HepG2 (cell line): ENCODE data around the gene ZSCAN21. TPM values are rescaled to one million over a fixed set of nuclear protein-coding genes. Genes with fewer than 3 reads are reported as not detected.

Experiments used
- RAD51 ChIP-seq: fragments of 450-650 bp; IDR thresholded peaks from 2 replicates; pipeline ENCODE4 v1.6.1; 2016; ENCODE audit warnings: borderline replicate concordance
- SPEN ChIP-seq: sonication (generic); formaldehyde crosslinking; IDR thresholded peaks from 2 replicates; pipeline ENCODE4 v1.5.1; 2020; ENCODE audit warnings: low read depth, mild to moderate bottlenecking, missing genetic modification reagents
- XRCC5 ChIP-seq: fragments of 200-400 bp; formaldehyde crosslinking; optimal IDR thresholded peaks from 2 replicates; pipeline ENCODE3; 2017; ENCODE audit warnings: mild to moderate bottlenecking, low read length
- ZNF143 ChIP-seq: sonication (generic); formaldehyde crosslinking; IDR thresholded peaks from 2 replicates; pipeline ENCODE4 v1.4.0; 2020; ENCODE audit warnings: missing genetic modification reagents
- ZNF543 ChIP-seq: sonication (generic); formaldehyde crosslinking; IDR thresholded peaks from 2 replicates; pipeline ENCODE4 v1.4.0; 2020; ENCODE audit warnings: mild to moderate bottlenecking, missing genetic modification reagents
- ZNF557 ChIP-seq: sonication (generic); formaldehyde crosslinking; IDR thresholded peaks from 2 replicates; pipeline ENCODE4 v1.4.0; 2020; ENCODE audit warnings: missing genetic modification reagents
- polyA plus RNA-seq, 8 experiments: library from polyadenylated mRNA; depleted of rRNA in 3 of 8; stranded (reverse) in 7 of 8; unstranded in 1 of 8; fragments of >200 nt; fragmentation: Illumina TruSeq in 4 of 8; extraction: Trizol in 4 of 8; gene quantifications; 2 replicates each; pipeline versions ENCODE4 v1.2.1 to v1.2.3, GENCODE V29; 2011 to 2016; ENCODE audit warnings: low read depth in 4 of 8, missing spikeins in 1 of 8, mixed read lengths in 1 of 8; ENCODE audit not compliant: insufficient read depth in 1 of 8
- total RNA-seq, 5 experiments: library from RNA; depleted of rRNA; stranded (reverse); fragments of >200 nt; fragmentation: Illumina TruSeq; extraction: Trizol; gene quantifications; 2 replicates each; pipeline ENCODE4 v1.2.3, GENCODE V29; 2016; ENCODE audit warnings: low read depth in 1 of 5
- TF ChIP-seq, protein P1 (sequence below): sonication (generic); formaldehyde crosslinking; IDR thresholded peaks from 2 replicates; pipeline ENCODE4 v1.5.0; 2020; ENCODE audit warnings: mild to moderate bottlenecking, missing genetic modification reagents, moderate library complexity
- TF ChIP-seq, protein P2 (sequence below): sonication (generic); formaldehyde crosslinking; IDR thresholded peaks from 2 replicates; pipeline ENCODE4 v1.5.0; 2020; ENCODE audit warnings: mild to moderate bottlenecking, missing genetic modification reagents, borderline replicate concordance
- TF ChIP-seq, protein P3 (sequence below), 2 experiments: sonication (generic) in 1 of 2; formaldehyde crosslinking in 1 of 2; IDR thresholded peaks; 2 replicates each; pipeline versions ENCODE4 v1.4.0 to v1.6.1; 2016 to 2020; ENCODE audit warnings: borderline replicate concordance in 1 of 2, low read depth in 1 of 2, mild to moderate bottlenecking in 1 of 2, missing genetic modification reagents in 1 of 2
- TF ChIP-seq, protein P4 (sequence below): sonication (generic); formaldehyde crosslinking; IDR thresholded peaks from 2 replicates; pipeline ENCODE4; 2020; ENCODE audit warnings: missing genetic modification reagents, mild to moderate bottlenecking, borderline replicate concordance

The ZSCAN21 gene
- total and polyA plus RNA-seq, 2 of the 13 experiments (the other 11 are each of a cell fraction or from before 2014, with no cell fraction given) = 7.0 to 10.0 TPM

DNA sequence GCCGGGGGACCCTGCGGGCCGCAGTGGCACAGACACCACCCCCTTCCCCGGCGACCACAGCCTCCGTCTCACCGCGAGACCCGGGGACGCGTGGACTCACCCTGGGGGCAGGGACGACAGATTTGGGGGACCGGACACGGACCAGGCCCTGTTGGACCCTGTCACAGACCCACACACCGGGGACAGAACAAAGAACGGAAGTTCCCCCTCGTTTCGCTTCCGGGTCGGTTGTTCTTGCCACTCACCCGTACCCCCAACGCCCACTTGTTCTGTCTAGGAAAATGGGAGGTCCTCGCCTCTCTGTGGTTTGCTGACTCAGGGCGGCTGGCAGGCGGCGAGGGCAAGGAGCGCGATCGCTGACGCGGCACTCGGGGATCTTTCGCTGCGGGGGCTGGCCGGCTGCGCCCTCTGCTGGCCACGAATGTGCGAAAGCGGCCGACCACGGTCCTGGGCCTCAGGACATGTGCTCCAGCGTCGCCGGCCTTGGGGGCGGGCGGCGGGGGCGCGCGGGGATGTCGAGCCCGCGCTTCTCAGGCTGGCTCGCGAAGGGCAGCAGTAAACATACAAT is 32.0 kb downstream of the ZSCAN21 start, which contains the start of gene ZNF3 (continued):
- TF ChIP-seq ZNF557 = no peak
- no peak for TF ChIP-seq RAD51
- TF ChIP-seq, protein P1, sequence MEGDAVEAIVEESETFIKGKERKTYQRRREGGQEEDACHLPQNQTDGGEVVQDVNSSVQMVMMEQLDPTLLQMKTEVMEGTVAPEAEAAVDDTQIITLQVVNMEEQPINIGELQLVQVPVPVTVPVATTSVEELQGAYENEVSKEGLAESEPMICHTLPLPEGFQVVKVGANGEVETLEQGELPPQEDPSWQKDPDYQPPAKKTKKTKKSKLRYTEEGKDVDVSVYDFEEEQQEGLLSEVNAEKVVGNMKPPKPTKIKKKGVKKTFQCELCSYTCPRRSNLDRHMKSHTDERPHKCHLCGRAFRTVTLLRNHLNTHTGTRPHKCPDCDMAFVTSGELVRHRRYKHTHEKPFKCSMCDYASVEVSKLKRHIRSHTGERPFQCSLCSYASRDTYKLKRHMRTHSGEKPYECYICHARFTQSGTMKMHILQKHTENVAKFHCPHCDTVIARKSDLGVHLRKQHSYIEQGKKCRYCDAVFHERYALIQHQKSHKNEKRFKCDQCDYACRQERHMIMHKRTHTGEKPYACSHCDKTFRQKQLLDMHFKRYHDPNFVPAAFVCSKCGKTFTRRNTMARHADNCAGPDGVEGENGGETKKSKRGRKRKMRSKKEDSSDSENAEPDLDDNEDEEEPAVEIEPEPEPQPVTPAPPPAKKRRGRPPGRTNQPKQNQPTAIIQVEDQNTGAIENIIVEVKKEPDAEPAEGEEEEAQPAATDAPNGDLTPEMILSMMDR (CRISPR knock-in tag) = peak; percentile 98
- peak; percentile 96 for TF ChIP-seq XRCC5
- peak; percentile 36; the same call in 1 of the 2 replicates for TF ChIP-seq ZNF143
- TF ChIP-seq, protein P2, sequence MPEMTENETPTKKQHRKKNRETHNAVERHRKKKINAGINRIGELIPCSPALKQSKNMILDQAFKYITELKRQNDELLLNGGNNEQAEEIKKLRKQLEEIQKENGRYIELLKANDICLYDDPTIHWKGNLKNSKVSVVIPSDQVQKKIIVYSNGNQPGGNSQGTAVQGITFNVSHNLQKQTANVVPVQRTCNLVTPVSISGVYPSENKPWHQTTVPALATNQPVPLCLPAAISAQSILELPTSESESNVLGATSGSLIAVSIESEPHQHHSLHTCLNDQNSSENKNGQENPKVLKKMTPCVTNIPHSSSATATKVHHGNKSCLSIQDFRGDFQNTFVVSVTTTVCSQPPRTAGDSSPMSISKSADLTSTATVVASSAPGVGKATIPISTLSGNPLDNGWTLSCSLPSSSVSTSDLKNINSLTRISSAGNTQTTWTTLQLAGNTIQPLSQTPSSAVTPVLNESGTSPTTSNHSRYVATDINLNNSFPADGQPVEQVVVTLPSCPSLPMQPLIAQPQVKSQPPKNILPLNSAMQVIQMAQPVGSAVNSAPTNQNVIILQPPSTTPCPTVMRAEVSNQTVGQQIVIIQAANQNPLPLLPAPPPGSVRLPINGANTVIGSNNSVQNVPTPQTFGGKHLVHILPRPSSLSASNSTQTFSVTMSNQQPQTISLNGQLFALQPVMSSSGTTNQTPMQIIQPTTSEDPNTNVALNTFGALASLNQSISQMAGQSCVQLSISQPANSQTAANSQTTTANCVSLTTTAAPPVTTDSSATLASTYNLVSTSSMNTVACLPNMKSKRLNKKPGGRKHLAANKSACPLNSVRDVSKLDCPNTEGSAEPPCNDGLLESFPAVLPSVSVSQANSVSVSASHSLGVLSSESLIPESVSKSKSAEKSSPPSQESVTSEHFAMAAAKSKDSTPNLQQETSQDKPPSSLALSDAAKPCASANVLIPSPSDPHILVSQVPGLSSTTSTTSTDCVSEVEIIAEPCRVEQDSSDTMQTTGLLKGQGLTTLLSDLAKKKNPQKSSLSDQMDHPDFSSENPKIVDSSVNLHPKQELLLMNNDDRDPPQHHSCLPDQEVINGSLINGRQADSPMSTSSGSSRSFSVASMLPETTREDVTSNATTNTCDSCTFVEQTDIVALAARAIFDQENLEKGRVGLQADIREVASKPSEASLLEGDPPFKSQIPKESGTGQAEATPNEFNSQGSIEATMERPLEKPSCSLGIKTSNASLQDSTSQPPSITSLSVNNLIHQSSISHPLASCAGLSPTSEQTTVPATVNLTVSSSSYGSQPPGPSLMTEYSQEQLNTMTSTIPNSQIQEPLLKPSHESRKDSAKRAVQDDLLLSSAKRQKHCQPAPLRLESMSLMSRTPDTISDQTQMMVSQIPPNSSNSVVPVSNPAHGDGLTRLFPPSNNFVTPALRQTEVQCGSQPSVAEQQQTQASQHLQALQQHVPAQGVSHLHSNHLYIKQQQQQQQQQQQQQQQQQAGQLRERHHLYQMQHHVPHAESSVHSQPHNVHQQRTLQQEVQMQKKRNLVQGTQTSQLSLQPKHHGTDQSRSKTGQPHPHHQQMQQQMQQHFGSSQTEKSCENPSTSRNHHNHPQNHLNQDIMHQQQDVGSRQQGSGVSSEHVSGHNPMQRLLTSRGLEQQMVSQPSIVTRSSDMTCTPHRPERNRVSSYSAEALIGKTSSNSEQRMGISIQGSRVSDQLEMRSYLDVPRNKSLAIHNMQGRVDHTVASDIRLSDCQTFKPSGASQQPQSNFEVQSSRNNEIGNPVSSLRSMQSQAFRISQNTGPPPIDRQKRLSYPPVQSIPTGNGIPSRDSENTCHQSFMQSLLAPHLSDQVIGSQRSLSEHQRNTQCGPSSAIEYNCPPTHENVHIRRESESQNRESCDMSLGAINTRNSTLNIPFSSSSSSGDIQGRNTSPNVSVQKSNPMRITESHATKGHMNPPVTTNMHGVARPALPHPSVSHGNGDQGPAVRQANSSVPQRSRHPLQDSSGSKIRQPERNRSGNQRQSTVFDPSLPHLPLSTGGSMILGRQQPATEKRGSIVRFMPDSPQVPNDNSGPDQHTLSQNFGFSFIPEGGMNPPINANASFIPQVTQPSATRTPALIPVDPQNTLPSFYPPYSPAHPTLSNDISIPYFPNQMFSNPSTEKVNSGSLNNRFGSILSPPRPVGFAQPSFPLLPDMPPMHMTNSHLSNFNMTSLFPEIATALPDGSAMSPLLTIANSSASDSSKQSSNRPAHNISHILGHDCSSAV (CRISPR knock-in tag) = no peak
- TF ChIP-seq, protein P3, sequence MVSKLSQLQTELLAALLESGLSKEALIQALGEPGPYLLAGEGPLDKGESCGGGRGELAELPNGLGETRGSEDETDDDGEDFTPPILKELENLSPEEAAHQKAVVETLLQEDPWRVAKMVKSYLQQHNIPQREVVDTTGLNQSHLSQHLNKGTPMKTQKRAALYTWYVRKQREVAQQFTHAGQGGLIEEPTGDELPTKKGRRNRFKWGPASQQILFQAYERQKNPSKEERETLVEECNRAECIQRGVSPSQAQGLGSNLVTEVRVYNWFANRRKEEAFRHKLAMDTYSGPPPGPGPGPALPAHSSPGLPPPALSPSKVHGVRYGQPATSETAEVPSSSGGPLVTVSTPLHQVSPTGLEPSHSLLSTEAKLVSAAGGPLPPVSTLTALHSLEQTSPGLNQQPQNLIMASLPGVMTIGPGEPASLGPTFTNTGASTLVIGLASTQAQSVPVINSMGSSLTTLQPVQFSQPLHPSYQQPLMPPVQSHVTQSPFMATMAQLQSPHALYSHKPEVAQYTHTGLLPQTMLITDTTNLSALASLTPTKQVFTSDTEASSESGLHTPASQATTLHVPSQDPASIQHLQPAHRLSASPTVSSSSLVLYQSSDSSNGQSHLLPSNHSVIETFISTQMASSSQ (IDR thresholded peaks at IDR 0.05; ENCODE audit: low read depth) = peak; percentile 24; the same call in 1 of the 2 replicates
- TF ChIP-seq, protein P3 (CRISPR knock-in tag; IDR thresholded peaks at IDR 0.05; ENCODE audit: borderline replicate concordance) = peak; percentile 83
- TF ChIP-seq, protein P4, sequence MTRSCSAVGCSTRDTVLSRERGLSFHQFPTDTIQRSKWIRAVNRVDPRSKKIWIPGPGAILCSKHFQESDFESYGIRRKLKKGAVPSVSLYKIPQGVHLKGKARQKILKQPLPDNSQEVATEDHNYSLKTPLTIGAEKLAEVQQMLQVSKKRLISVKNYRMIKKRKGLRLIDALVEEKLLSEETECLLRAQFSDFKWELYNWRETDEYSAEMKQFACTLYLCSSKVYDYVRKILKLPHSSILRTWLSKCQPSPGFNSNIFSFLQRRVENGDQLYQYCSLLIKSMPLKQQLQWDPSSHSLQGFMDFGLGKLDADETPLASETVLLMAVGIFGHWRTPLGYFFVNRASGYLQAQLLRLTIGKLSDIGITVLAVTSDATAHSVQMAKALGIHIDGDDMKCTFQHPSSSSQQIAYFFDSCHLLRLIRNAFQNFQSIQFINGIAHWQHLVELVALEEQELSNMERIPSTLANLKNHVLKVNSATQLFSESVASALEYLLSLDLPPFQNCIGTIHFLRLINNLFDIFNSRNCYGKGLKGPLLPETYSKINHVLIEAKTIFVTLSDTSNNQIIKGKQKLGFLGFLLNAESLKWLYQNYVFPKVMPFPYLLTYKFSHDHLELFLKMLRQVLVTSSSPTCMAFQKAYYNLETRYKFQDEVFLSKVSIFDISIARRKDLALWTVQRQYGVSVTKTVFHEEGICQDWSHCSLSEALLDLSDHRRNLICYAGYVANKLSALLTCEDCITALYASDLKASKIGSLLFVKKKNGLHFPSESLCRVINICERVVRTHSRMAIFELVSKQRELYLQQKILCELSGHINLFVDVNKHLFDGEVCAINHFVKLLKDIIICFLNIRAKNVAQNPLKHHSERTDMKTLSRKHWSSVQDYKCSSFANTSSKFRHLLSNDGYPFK (CRISPR knock-in tag) = peak; percentile 86; the same call in 1 of the 2 replicates
- TF ChIP-seq SPEN (CRISPR knock-in tag) = peak; percentile 92
- TF ChIP-seq ZNF543 (CRISPR knock-in tag) = peak; percentile 78; the same call in 1 of the 2 replicates
